GM18951 (cell line): ENCODE data around the gene XRCC6.
"Not testable (repeated sequence)": the region's sequence is repeated elsewhere in the genome, so short reads cannot be mapped to it uniquely, and the experiment has no call there.

Experiments used
- POLR2A ChIP-seq: IDR thresholded peaks from 4 replicates; pipeline ENCODE4 v1.6.1; 2011; ENCODE audit warnings: mild to moderate bottlenecking; ENCODE audit not compliant: insufficient read length, insufficient read depth; ENCODE audit errors: extremely low read depth
- in situ Hi-C: fragments of 300-500 bp; cut with MboI; formaldehyde crosslinking; loops from one replicate; pipeline ENCODE4 v1.12.0; 2022; ENCODE audit warnings: low sequenced_read_pairs, mixed read lengths, inconsistent platforms; ENCODE audit not compliant: unreplicated experiment

The XRCC6 gene

DNA sequence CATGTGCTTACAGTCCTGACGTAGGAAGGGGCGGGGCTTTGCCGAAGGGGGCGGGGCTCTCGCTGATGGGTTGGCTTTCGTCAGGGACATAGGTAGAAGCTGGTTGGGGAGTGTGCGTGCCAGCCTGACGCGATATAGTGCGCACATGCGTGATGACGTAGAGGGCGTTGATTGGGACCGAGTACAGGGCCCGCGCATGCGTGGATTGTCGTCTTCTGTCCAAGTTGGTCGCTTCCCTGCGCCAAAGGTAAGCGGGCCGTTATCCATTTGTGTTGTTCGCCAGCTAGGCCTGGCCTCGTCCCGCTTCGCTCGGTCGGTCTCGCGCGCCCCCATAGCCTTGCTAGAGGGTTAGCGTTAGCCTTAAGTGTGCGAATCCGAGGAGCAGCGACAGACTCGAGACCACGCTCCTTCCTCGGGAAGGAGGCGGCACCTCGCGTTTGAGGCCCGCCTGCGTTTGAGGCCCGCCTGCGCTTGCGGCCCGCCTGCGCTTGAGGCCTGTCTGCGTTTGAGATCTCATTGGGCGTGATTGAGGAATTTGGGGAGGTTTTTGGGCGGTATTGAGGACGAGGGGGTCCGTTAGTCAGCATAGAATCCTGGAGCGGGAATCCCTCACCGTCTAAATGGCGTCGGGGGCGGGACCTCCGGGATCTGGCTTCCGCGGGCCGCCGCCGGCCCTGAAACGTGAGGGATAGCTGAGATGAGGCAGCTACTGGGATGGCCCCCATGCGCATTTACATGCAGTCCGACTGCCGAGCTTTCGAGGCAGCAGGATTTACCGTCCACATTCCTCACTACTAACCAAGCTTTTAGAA lies at the start of gene XRCC6:
Gene XRCC6 (plus strand): TSS at position 197 of the 812 bp plus-strand sequence. CDS start 710 bp downstream, outside the sequence.
- TF ChIP-seq POLR2A, result peak; percentile 85
- in situ Hi-C loops, result no loop called here

DNA sequence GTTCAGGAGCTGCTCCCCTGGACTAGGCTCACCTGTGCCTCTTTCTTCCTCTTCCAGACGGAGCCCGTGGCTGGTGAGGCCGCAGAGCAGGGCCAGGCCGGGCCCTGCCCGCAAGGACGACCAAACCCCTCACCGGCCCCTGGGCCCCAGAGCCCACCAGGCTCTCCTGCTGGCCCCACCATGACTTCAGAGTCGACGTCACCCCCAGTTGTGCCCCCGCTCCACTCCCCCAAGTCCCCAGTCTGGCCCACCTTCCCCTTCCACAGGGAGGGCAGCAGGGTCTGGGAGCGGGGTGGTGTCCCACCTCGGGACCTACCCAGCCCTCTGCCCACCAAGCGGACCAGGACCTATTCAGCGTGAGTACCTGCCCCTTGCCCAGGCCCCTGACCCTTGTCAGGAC lies 49.3 kb upstream of the XRCC6 start:
- in situ Hi-C loops, result no loop called here
- TF ChIP-seq POLR2A, result no peak

DNA sequence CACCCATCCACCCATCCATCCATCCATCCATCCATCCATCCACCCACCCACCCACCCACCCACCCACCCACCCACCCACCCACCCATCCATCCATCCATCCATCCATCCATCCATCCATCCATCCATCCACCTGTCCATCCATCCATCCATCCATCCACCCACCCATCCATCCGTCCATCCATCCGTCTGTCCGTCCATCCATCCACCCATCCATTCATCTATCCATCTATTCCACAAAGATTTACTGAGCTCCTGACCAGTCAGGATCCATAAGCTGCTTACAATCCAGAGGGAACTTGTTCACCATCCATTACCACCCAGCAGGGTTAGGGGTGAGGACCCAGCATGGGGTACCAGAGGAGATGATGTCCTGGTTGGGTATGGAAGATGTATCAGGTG lies 48.8 kb upstream of the XRCC6 start:
- in situ Hi-C loops, result not testable (repeated sequence)

DNA sequence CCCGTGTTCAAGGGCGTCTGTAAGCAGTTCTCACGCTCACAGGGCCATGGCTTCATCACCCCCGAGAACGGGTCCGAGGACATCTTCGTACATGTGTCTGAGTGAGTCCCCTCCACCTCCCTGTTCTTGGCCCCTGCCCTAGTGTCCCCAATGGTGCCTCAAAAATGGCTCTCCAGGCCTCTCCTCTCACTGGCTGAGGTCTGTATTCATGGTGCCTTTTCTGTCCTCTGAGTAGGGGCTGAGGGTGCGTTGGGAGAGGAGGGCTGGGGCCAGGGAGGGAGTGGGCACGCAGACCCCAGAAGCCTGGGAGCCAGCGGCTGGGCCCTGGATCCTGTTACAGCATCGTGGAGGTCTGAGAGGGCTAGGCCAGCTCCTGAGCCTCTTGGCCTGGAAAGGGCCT lies 47.4 kb upstream of the XRCC6 start:
- in situ Hi-C loops, result no loop called here
- TF ChIP-seq POLR2A, result no peak

DNA sequence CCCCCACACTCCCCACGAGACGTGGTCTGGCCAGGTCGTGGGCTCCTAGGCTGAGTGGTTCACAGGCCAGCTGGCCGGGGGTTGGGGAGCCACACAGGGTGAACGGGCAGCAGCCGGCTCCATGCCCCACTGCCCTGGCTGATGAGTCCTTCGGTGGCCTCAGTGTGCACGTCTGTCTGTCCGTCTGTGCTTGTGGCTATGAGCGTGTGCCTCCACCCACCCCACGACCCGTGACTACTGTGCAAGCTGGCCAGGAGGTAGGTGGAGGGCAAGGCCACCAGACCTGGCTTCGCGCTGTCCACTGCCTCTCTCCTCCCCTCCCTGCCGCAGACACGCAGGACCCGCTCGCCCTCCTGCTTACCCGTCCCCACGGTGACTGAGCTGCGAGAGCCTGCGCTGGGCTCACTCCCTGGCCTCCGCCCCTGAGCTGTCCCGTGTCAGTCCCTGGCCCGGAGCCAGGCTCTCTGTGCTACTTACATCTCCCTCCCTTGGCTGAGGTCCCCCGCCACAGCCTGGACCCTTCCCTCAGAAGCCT lies 46.2 kb upstream of the XRCC6 start:
- TF ChIP-seq POLR2A, result no peak
- in situ Hi-C loops, result no loop called here

DNA sequence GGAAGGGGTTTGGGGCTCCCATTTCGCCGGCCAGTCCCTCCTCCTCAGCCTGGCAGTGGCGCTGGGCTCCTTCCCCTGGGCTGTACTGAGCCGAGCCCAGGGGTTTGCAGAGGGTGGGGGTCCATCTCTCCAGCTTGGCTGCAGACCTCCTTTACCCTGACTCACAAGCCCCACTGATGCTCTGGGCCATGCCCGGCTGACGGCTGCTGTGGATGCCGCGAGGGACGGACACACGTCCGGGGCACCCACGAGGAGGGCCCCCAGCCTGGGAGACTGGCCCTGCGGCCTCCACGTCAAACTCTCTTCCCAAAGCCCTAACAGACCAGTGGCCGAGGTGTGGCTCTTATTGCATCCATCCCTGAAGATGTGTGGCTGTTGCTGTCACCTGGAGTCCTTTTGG lies 45.6 kb upstream of the XRCC6 start:
- in situ Hi-C loops, result no loop called here
- TF ChIP-seq POLR2A, result no peak

DNA sequence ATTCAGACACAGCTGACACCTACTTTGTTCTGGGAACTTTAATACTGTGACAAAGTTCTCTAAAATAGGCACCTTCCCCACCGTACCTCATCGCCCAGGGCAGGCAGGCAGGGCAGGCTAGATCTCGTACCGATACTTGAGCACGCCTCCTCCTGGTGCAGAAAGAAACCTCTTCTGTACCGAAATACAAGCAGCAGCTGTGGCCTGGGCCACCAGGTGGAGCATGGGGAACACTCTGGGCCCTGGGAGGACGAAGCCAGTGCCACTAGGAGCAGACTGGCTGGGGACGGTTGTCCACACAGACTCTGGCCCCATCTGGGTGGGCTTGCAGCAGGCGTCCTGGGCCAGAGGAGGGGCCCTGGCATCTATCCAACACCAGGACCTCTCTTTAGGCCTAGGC lies 44.2 kb upstream of the XRCC6 start:
- in situ Hi-C loops, result no loop called here
- no peak for TF ChIP-seq POLR2A

DNA sequence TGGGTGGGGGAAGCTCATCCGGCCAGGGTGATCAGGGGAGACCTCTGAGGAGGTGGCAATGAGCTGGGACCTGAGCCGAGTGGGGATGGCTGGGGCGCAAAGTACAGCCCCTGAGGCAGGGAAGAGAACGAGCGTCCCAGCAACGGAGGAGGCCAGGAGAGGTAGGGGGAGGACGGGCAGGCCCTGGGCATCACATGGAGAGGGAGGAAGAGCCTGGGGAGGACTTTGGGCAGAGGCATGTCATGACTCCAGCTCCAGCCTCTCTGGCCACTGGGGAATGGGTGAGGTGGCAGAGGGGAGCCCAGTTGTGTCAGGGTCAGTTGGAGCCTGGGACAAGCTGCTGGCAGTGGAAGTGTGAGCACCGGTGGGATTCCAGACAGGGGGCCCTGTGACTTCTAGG lies 43.0 kb upstream of the XRCC6 start:
- in situ Hi-C loops, result no loop called here

DNA sequence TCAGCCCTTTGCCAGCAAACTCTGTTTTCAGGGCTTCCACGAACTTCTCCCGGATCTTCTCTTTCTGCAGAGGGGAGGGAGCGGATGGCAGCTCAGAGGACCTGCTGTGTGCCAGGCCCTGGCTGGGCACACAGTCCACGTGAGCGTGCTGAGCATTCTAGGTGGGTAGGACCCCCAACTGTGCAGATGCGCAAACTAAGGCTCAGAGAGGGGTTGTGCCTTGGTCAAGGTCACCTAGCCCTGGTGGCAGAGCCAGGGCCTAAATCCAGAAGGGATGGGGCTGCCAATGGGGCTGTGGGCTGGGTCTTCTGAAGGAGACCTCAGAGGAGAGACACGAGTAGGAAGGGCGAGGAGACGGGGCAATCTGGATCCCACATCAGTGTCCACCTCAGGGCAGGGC lies 42.3 kb upstream of the XRCC6 start:
- in situ Hi-C loops, result no loop called here
- TF ChIP-seq POLR2A, result no peak

More for the DNA sequence above, 43.0 kb upstream of the XRCC6 start:
- TF ChIP-seq POLR2A, result no peak

DNA sequence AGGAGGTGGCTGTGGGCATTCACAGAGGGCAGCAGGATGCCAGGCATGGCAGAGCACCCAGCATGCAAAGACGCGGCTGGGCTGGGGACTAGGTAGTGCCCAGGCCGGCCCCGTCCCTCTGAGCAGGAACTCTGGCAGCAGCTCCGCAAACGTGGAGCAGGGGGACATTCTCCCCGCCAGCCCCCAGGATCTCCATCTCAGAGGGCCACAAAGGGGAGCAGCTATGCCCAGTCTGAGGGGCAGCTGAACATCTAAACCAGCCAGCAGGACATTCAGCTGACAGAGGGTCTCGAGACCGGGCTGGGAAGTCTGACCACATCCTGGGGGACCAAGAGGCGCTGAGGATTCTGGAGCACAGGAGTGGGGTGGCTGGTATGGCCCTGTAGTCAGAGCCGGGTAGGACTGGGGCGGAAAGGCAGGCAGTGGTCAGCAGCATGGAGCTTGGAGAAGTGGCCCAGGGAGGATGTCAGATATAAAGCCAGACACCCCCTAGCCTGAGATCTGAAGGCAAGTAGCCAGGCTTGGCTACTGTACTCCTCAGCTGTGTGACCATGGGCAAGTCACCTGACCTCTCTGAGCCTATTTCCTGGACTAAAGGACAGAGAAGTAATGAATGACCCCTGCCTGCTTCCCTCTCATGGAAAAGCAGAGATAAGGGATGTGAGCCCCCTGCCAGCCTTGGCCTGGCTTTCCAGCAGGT lies 41.6 kb upstream of the XRCC6 start:
- TF ChIP-seq POLR2A, result no peak
- in situ Hi-C loops, result no loop called here

DNA sequence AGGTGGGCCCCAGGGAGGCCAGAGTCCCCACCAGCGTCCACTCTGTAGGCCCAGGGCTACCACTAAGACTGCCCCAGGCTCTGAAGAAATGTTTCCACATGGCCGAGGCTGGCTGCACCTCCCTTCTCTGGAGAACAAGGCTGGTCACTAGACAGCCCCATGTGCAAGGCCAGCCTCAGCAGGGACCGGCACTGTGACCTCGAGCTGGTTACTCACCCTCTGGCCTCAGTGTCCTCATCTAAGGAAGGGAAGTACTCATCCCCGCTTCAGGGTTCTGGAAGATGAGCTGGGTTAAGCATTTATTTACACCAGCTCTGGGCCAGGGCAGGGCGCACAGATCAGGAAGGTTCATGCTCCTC lies 41.1 kb upstream of the XRCC6 start:
- no peak for TF ChIP-seq POLR2A
- in situ Hi-C loops, result no loop called here

DNA sequence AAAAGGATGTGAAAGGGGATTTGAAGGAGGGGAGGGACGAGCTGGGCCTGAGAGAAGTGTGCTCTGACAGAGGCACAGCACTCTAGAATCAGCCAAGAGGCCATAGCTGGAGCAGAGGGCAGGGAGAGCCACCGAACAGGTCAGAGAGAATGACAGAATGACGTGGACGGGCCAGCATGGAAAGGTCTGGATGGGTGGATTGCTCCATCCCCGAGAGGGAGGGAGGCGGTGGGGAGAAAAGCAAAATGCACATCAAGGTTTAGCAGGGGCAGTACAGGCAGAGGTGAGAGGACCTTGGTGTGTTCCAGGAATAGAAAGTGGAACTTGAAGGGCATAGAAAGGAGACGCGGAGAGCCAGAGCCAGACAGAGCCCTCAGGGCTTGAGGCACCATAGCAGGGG lies 38.4 kb upstream of the XRCC6 start:
- in situ Hi-C loops, result no loop called here
- TF ChIP-seq POLR2A, result no peak

DNA sequence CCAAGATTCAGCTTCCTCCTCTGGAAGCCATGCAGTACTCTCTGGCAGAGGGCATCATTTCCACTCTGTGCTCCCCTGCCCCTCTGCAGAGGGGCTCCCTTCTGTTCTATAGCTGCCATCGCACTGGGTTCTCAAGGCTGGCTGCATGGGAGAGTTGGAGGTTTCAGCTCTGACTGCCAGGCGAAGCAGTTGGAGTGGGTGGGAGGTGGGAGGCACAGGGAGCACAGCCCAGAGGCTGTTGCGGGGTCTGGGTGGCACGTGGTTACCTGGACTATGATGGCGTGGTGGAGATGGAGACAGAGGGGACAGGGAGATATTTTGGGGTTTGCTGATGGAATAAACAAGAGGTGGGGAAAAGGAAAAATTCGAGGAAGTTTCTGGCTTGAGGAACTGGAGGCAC lies 36.2 kb upstream of the XRCC6 start:
- in situ Hi-C loops, result no loop called here
- no peak for TF ChIP-seq POLR2A

DNA sequence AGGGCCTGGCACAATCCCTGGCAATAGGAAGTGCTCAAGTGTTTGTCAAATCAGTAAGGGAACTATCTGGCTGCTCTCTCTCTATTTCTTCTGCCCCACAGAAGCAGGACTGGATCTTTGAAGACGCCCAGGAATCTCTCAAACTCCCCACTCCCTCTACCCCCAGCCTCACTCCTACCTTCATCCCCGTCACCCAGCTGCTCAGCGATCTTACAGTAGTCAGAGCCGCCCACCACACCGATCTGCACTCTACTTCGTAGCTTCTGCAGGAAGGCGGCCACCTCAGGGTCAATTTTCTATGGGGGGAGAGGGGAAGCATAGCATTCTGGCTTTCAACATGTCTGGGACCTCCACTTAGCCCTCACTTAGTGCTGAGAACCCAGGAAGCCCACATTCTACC lies 35.2 kb upstream of the XRCC6 start:
- in situ Hi-C loops, result no loop called here
- no peak for TF ChIP-seq POLR2A
